ENCODE data around the gene NOTUM. TPM values are rescaled to one million over a fixed set of nuclear protein-coding genes. Genes with fewer than 3 reads are reported as not detected.

The NOTUM gene
- total RNA-seq, 2 donors from 2014 or later: 0.17 to 6.8 TPM

- no peak for ATAC-seq (replicated peaks)
- no peaks in the 10 kb centered on the region for H3K4me1 Mint-ChIP-seq
- no peak within 1 kb of the TSS for H3K4me3 Mint-ChIP-seq
- no peaks in the 10 kb centered on the region for H3K36me3 Mint-ChIP-seq (ENCODE audit: low read depth)
- no peak within 1 kb of the TSS for H3K27ac Mint-ChIP-seq
- no peaks in the 10 kb centered on the region for H3K9me3 Mint-ChIP-seq
- no peaks in the 10 kb centered on the region for H3K27me3 Mint-ChIP-seq
Measured at GRCh38 chr17:81947189-81947588, 13.8 kb downstream of the NOTUM start, which contains the start of gene MYADML2. TSS of gene MYADML2 (minus strand) at chr17:81947233. CDS start at chr17:81941741, 5,492 bp downstream.

- Mint-ChIP-seq H3K4me1 (no peaks in the 10 kb centered on the region), H3K4me3 (no peak overlapping the region), H3K27me3 (no peaks in the 10 kb centered on the region), H3K27ac (no peak overlapping the region), H3K9me3 (no peaks in the 10 kb centered on the region), H3K36me3 (ENCODE audit: low read depth) (no peaks in the 10 kb centered on the region)
- no peak for ATAC-seq (replicated peaks)
Measured at GRCh38 chr17:81944858-81945257, 16.1 kb downstream of the NOTUM start.

DNA sequence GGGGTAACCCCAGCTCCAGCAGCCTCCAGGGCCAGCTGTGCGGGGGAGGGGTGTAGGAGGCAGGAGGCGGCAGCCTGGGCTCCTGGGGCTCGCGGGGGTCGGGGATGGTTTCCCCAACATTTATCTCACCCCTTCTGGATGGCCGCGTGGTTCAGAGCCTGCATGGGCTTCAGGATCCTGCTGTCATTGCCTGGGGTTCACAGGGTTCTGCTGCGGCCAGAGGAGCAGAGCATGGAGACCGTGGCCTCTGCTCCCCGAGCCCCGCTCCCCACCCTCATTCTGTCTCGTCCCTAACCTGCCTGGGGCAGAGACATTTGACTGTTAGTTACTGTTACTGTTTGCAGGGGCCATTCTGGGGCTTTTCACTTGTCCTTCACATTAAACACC is 18.8 kb downstream of the NOTUM start:
- Mint-ChIP-seq H3K27me3 (no peaks in the 10 kb centered on the region), H3K27ac (no peak overlapping the region), H3K9me3 (no peaks in the 10 kb centered on the region), H3K4me1 (no peaks in the 10 kb centered on the region), H3K36me3 (ENCODE audit: low read depth) (no peaks in the 10 kb centered on the region), H3K4me3 (no peak overlapping the region)
- ATAC-seq (replicated peaks): no peak

GRCh38 chr17:81941484-81942166 is 19.4 kb downstream of the NOTUM start:
- H3K27me3 Mint-ChIP-seq: no peaks in the 10 kb centered on the region
- no peaks in the 10 kb centered on the region for H3K4me1 Mint-ChIP-seq
- no peak overlapping the region for H3K4me3 Mint-ChIP-seq
- no peak for ATAC-seq (replicated peaks)
- H3K36me3 Mint-ChIP-seq (ENCODE audit: low read depth): no peaks in the 10 kb centered on the region
- H3K9me3 Mint-ChIP-seq: no peaks in the 10 kb centered on the region
- H3K27ac Mint-ChIP-seq: no peak overlapping the region

GRCh38 chr17:81940538-81941483 is 20.2 kb downstream of the NOTUM start:
- ATAC-seq (replicated peaks): no peak
- H3K4me3 Mint-ChIP-seq: no peak overlapping the region
- no peak overlapping the region for H3K27ac Mint-ChIP-seq
- H3K4me1 Mint-ChIP-seq: no peaks in the 10 kb centered on the region
- no peaks in the 10 kb centered on the region for H3K27me3 Mint-ChIP-seq
- H3K9me3 Mint-ChIP-seq: no peaks in the 10 kb centered on the region
- peaks cover under 1% of the 10 kb centered on the region for H3K36me3 Mint-ChIP-seq (ENCODE audit: low read depth)

GRCh38 chr17:81939881-81940385 is 21.1 kb downstream of the NOTUM start:
- Mint-ChIP-seq H3K27ac (no peak overlapping the region), H3K4me1 (no peaks in the 10 kb centered on the region), H3K9me3 (no peaks in the 10 kb centered on the region), H3K27me3 (no peaks in the 10 kb centered on the region), H3K36me3 (ENCODE audit: low read depth) (peaks cover 4% of the 10 kb centered on the region), H3K4me3 (no peak overlapping the region)
- no peak for ATAC-seq (replicated peaks)

- Mint-ChIP-seq H3K27me3 (no peaks in the 10 kb centered on the region), H3K27ac (no peak overlapping the region), H3K9me3 (no peaks in the 10 kb centered on the region), H3K4me1 (no peaks in the 10 kb centered on the region), H3K4me3 (no peak overlapping the region), H3K36me3 (ENCODE audit: low read depth) (peaks cover 5% of the 10 kb centered on the region)
- ATAC-seq (replicated peaks): no peak
Measured at GRCh38 chr17:81939218-81939617, 21.8 kb downstream of the NOTUM start.

DNA sequence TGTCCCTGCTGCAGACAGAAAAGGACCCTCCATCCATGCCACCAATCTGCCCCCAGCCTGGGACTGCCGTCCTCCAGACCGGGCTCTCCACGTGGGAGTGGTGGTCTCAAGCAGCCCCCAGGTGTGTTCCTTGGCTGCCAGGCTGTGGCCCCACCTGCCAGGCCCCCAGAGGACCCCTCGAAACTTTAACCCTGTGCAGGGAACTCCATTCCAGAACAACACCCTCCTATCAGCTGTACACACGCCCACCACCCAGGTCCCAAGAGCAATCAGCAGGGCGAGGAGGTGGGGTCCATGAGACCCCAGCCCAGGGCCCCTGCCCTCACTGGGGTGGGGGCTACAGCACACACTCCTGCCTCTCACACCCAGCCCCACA is 25.3 kb downstream of the NOTUM start:
- no peak overlapping the region for H3K27ac Mint-ChIP-seq

GRCh38 chr17:81934850-81935708 is 25.9 kb downstream of the NOTUM start:
- ATAC-seq (replicated peaks): no peak
- Mint-ChIP-seq H3K9me3 (no peaks in the 10 kb centered on the region), H3K4me3 (peak overlapping the region; percentile 76), H3K27me3 (no peaks in the 10 kb centered on the region), H3K36me3 (ENCODE audit: low read depth) (peaks cover 18% of the 10 kb centered on the region), H3K27ac (no peak overlapping the region), H3K4me1 (no peaks in the 10 kb centered on the region)

More for the DNA sequence above, 25.3 kb downstream of the NOTUM start:
- H3K9me3 Mint-ChIP-seq: no peaks in the 10 kb centered on the region
- no peaks in the 10 kb centered on the region for H3K27me3 Mint-ChIP-seq
- H3K4me1 Mint-ChIP-seq: no peaks in the 10 kb centered on the region
- peak overlapping the region; percentile 76 for H3K4me3 Mint-ChIP-seq
- no peak for ATAC-seq (replicated peaks)
- peaks cover 18% of the 10 kb centered on the region for H3K36me3 Mint-ChIP-seq (ENCODE audit: low read depth)

- no peaks in the 10 kb centered on the region for H3K27me3 Mint-ChIP-seq
- H3K4me3 Mint-ChIP-seq: no peak overlapping the region
- ATAC-seq (replicated peaks): no peak
- no peak overlapping the region for H3K27ac Mint-ChIP-seq
- no peaks in the 10 kb centered on the region for H3K9me3 Mint-ChIP-seq
- peaks cover 18% of the 10 kb centered on the region for H3K36me3 Mint-ChIP-seq (ENCODE audit: low read depth)
- no peaks in the 10 kb centered on the region for H3K4me1 Mint-ChIP-seq
Measured at GRCh38 chr17:81934098-81934757, 26.8 kb downstream of the NOTUM start.

DNA sequence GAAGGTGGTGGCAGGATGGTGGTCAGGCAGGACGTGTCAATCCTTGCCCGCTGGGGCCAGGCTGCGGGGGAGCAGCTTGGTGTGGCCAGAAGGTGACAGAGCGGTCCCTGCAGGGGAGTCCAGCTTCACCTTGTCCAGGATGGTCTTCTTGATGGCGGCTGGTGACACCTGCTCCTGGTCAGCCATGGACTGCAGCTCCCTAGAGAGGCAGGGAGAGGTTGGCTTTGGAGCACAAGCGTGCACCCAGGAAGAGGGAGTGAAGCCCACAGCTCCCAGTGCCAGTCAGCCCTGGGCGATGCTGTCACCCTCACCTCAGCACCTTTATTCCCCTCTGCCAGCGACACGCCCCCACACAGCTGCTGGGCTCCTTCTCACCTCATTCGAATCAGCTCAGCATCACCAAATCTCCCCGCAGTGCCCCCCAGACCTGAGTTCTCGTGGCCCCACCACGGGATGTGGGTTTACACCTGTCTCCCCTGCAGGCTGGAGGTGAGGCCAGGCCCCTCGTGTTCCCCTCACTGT is 27.7 kb downstream of the NOTUM start:
- Mint-ChIP-seq H3K36me3 (ENCODE audit: low read depth) (peaks cover 18% of the 10 kb centered on the region), H3K9me3 (no peaks in the 10 kb centered on the region), H3K27me3 (no peaks in the 10 kb centered on the region), H3K27ac (no peak overlapping the region), H3K4me3 (no peak overlapping the region), H3K4me1 (no peaks in the 10 kb centered on the region)
- ATAC-seq (replicated peaks): no peak

DNA sequence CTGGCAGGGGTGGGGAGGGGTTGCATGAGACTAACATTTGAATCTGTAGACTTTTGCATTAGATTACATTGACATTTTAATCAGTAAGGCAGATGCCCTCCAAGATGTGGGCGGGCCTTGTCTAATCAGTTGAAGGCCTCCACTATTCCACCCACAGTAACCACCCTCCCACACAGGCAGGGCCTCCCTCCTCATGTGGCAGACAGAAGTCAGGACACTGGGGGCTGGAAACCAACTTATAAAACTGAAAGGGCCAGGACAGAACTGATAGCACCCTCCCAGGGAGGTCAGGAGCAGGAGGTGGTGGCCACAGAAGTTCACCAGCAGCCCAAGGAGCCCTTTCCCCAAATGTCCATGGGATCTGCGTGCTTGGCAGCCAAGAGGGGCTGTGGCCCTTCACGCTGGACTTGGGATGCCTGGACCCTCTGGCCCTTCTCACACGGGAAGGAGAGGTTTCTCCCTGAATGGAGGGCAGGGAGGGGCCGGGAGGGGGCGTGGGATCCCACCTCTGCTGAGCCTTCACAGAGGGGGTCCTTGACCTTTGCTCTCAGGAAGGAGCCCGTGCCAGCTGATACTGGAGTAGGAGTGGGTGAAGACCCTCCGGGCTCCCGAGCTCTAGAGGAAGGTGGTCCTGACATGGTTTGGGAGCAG is 28.5 kb downstream of the NOTUM start:
- H3K4me3 Mint-ChIP-seq: no peak overlapping the region
- H3K27ac Mint-ChIP-seq: no peak overlapping the region
- ATAC-seq (replicated peaks): no peak
- no peaks in the 10 kb centered on the region for H3K4me1 Mint-ChIP-seq
- no peaks in the 10 kb centered on the region for H3K9me3 Mint-ChIP-seq
- H3K36me3 Mint-ChIP-seq (ENCODE audit: low read depth): peaks cover 18% of the 10 kb centered on the region
- H3K27me3 Mint-ChIP-seq: no peaks in the 10 kb centered on the region

DNA sequence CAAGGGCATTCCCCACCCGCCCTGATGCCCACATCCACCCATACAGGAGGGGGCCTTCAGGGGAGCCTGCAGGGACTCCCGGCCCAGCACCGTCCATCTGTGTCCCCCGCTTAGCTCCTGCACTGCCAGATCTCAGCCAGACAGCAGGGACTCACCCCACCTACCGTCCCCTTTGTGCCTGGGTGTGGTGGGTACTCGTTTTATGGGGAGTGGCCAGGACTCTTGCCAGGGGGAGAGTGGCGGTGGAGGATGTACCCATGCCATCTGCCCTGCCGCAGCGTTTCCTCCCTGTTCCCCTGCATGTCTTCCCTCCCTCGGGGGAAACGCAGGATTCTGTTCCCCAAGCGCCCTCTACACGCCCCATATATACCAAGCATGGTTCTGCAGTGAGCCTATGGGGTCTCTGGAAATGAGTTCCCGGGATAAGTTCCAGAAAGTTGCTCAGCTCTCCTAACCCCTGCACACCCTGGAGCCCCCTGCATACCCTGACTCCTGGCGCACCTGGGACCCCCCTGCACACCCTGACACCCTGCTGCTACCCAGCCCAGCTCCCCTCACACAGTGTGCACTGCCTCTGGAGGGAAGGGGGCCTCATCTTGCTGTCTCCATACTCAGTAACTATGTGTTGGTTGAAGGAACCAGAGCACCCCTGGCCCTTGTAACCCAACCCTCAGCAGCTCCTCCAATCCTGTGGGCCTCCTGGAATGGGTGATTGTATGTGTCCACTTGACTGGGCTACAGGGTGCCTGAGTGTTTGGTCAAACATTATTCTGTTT is 29.2 kb downstream of the NOTUM start:
- Mint-ChIP-seq H3K4me3 (no peak overlapping the region), H3K36me3 (ENCODE audit: low read depth) (peaks cover 18% of the 10 kb centered on the region), H3K9me3 (no peaks in the 10 kb centered on the region), H3K4me1 (no peaks in the 10 kb centered on the region), H3K27me3 (no peaks in the 10 kb centered on the region), H3K27ac (no peak overlapping the region)
- no peak for ATAC-seq (replicated peaks)

All from activated T-helper 17 cell treated with anti-CD3 and anti-CD28 coated beads, Interleukin-2, amount 50 U/mL, for 72 hours (primary cell).